ENCODE results near the gene CALN1.

- TF ChIP-seq, protein P1, sequence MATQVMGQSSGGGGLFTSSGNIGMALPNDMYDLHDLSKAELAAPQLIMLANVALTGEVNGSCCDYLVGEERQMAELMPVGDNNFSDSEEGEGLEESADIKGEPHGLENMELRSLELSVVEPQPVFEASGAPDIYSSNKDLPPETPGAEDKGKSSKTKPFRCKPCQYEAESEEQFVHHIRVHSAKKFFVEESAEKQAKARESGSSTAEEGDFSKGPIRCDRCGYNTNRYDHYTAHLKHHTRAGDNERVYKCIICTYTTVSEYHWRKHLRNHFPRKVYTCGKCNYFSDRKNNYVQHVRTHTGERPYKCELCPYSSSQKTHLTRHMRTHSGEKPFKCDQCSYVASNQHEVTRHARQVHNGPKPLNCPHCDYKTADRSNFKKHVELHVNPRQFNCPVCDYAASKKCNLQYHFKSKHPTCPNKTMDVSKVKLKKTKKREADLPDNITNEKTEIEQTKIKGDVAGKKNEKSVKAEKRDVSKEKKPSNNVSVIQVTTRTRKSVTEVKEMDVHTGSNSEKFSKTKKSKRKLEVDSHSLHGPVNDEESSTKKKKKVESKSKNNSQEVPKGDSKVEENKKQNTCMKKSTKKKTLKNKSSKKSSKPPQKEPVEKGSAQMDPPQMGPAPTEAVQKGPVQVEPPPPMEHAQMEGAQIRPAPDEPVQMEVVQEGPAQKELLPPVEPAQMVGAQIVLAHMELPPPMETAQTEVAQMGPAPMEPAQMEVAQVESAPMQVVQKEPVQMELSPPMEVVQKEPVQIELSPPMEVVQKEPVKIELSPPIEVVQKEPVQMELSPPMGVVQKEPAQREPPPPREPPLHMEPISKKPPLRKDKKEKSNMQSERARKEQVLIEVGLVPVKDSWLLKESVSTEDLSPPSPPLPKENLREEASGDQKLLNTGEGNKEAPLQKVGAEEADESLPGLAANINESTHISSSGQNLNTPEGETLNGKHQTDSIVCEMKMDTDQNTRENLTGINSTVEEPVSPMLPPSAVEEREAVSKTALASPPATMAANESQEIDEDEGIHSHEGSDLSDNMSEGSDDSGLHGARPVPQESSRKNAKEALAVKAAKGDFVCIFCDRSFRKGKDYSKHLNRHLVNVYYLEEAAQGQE (IDR thresholded peaks at IDR 0.05; ENCODE audit: borderline replicate concordance), result no peak
- TF ChIP-seq CTCF (IDR thresholded peaks at IDR 0.05; ENCODE audit: poor library complexity, severe bottlenecking), result no peak
Observed at GRCh38 chr7:71801976-71802375, 610.2 kb downstream of the CALN1 start.

Data from neural cell (in vitro differentiated cells).